ENCODE measurements around the gene PCDH19. TPM values are rescaled to one million over a fixed set of nuclear protein-coding genes. Genes with fewer than 3 reads are reported as not detected.

PCDH19 gene
- total RNA-seq, 2 donors from 2014 or later, result under 0.01 to 0.33 TPM

DNA sequence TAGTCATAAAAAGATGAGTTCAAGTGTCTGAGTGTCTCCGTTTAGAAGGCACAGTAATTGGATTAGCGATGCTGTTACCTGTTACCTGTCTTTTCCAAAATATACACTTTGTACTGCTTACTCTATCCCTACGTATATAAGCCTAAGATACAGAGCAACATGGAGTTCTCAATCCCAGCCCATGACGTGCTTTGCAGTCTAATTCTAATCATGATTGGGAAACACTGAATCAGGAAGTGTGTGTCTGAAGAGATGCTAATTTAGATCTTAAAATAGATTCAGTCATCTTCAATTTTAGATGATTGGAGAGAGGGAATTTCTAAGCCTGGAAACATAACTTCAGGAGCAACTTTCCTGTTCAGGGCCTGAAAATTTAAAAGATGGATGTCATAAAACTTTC is 115.1 kb downstream of the PCDH19 start:
- TF ChIP-seq, protein P1, sequence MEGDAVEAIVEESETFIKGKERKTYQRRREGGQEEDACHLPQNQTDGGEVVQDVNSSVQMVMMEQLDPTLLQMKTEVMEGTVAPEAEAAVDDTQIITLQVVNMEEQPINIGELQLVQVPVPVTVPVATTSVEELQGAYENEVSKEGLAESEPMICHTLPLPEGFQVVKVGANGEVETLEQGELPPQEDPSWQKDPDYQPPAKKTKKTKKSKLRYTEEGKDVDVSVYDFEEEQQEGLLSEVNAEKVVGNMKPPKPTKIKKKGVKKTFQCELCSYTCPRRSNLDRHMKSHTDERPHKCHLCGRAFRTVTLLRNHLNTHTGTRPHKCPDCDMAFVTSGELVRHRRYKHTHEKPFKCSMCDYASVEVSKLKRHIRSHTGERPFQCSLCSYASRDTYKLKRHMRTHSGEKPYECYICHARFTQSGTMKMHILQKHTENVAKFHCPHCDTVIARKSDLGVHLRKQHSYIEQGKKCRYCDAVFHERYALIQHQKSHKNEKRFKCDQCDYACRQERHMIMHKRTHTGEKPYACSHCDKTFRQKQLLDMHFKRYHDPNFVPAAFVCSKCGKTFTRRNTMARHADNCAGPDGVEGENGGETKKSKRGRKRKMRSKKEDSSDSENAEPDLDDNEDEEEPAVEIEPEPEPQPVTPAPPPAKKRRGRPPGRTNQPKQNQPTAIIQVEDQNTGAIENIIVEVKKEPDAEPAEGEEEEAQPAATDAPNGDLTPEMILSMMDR (IDR thresholded peaks at IDR 0.05), result no peak
- TF ChIP-seq POLR2A (IDR thresholded peaks at IDR 0.05), result no peak
- Histone ChIP-seq H3K4me3 (no peak overlapping the region), H3K4me1 (no peaks in the 10 kb centered on the region), H3K36me3 (replicated peaks in 1 of 2; ENCODE audit: insufficient read depth in 1 of 2, low read depth in 2 of 2) (no peaks in the 10 kb centered on the region), H3K27me3 (no peaks in the 10 kb centered on the region), H3K27ac (no peak overlapping the region), H3K9me3 (no peaks in the 10 kb centered on the region)
- DNase-seq, result no peak
- 49 to 66% methylated on average over 4 of the region's 4 CpGs for WGBS, 2 donors
- no peak for ATAC-seq
- intact Hi-C loops (cut with DNase I), result no loop called here

- no peak for ATAC-seq
- no peak for TF ChIP-seq POLR2A (IDR thresholded peaks at IDR 0.05)
- TF ChIP-seq, protein P1 (IDR thresholded peaks at IDR 0.05), result no peak
- Histone ChIP-seq H3K27ac (no peak overlapping the region), H3K36me3 (replicated peaks in 1 of 2; ENCODE audit: insufficient read depth in 1 of 2, low read depth in 2 of 2) (no peaks in the 10 kb centered on the region), H3K4me1 (no peaks in the 10 kb centered on the region), H3K9me3 (no peaks in the 10 kb centered on the region), H3K27me3 (no peaks in the 10 kb centered on the region), H3K4me3 (no peak overlapping the region)
- intact Hi-C loops (cut with DNase I), result no loop called here
- no peak for DNase-seq
Measured at GRCh38 chrX:100289066-100289558, 121.0 kb downstream of the PCDH19 start.

DNA sequence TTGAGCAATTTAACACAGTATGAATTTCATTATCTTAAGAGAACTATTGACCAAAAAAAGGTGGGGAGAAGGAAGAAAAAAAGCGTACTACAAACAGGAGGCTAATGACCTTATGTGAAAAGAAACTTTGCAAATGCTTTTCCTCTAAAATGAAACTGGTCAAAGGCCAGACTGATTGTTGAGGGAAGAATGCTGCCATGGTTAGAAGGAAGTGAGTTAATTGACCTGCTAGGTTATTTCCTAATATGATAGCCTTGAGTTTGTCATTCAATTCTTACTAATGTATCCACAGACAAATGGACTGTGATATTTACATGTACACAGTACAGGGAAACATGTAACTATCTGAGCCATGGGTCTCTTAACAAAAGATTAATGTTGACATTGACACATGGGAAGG is 132.8 kb downstream of the PCDH19 start:
- WGBS, 2 donors, result 20 to 22% methylated on average over 1 of the region's 1 CpG
- Histone ChIP-seq H3K9me3 (no peaks in the 10 kb centered on the region), H3K4me3 (no peak overlapping the region), H3K4me1 (no peaks in the 10 kb centered on the region), H3K36me3 (replicated peaks in 1 of 2; ENCODE audit: insufficient read depth in 1 of 2, low read depth in 2 of 2) (no peaks in the 10 kb centered on the region), H3K27me3 (no peaks in the 10 kb centered on the region), H3K27ac (no peak overlapping the region)
- TF ChIP-seq, protein P1 (IDR thresholded peaks at IDR 0.05), result no peak
- TF ChIP-seq POLR2A (IDR thresholded peaks at IDR 0.05), result no peak
- no peak for DNase-seq
- no peak for ATAC-seq
- intact Hi-C loops (cut with DNase I), result no loop called here

DNA sequence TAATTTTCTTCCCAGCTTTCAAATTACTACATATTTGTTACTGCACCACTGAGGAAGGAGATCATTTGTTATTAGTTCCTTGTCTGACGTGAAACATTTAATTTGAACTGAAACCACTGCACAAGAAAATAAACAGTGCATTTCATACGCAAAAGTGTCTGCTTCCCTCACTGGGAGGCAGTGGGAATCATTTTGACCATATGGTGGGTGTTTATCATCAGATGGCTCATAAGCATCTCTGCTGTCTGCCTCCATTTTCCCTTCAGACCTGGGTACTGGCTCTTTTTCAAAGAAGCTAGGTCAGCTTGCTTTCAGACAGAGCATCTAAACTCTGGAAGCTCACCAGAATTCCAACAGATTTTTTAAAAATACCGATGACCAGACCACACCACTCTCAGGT is 135.2 kb downstream of the PCDH19 start:
- no peak overlapping the region for H3K4me3 ChIP-seq
- no peaks in the 10 kb centered on the region for H3K9me3 ChIP-seq
- intact Hi-C loops (cut with DNase I), result no loop called here
- no peak for TF ChIP-seq POLR2A (IDR thresholded peaks at IDR 0.05)
- TF ChIP-seq, protein P1 (IDR thresholded peaks at IDR 0.05), result no peak
- no peaks in the 10 kb centered on the region for H3K4me1 ChIP-seq
- H3K27ac ChIP-seq, result no peak overlapping the region
- DNase-seq (no peak), ATAC-seq (no peak)
- WGBS, 2 donors, result 37 to 39% methylated on average over 3 of the region's 3 CpGs
- no peaks in the 10 kb centered on the region for H3K27me3 ChIP-seq
- no peaks in the 10 kb centered on the region for H3K36me3 ChIP-seq (replicated peaks in 1 of 2; ENCODE audit: insufficient read depth in 1 of 2, low read depth in 2 of 2)

GRCh38 chrX:100265179-100265578 is 144.9 kb downstream of the PCDH19 start:
- H3K27ac ChIP-seq, result no peak overlapping the region
- TF ChIP-seq, protein P1 (IDR thresholded peaks at IDR 0.05), result no peak
- no peak for TF ChIP-seq POLR2A (IDR thresholded peaks at IDR 0.05)
- no peak for ATAC-seq
- H3K9me3 ChIP-seq, result no peaks in the 10 kb centered on the region
- H3K36me3 ChIP-seq (replicated peaks in 1 of 2; ENCODE audit: insufficient read depth in 1 of 2, low read depth in 2 of 2), result no peaks in the 10 kb centered on the region
- H3K4me3 ChIP-seq, result no peak overlapping the region
- H3K27me3 ChIP-seq, result no peaks in the 10 kb centered on the region
- no peaks in the 10 kb centered on the region for H3K4me1 ChIP-seq
- intact Hi-C loops (cut with DNase I), result no loop called here
- no peak for DNase-seq

All from body of pancreas (tissue), 4 donors.